ENCODE data around the gene CHRM1. TPM values are rescaled to one million over a fixed set of nuclear protein-coding genes. Genes with fewer than 3 reads are reported as not detected.

CHRM1 gene
- total and polyA plus RNA-seq, 2 of the 13 experiments (the other 11 are each of a cell fraction or from before 2014, with no cell fraction given), result not detected

DNA sequence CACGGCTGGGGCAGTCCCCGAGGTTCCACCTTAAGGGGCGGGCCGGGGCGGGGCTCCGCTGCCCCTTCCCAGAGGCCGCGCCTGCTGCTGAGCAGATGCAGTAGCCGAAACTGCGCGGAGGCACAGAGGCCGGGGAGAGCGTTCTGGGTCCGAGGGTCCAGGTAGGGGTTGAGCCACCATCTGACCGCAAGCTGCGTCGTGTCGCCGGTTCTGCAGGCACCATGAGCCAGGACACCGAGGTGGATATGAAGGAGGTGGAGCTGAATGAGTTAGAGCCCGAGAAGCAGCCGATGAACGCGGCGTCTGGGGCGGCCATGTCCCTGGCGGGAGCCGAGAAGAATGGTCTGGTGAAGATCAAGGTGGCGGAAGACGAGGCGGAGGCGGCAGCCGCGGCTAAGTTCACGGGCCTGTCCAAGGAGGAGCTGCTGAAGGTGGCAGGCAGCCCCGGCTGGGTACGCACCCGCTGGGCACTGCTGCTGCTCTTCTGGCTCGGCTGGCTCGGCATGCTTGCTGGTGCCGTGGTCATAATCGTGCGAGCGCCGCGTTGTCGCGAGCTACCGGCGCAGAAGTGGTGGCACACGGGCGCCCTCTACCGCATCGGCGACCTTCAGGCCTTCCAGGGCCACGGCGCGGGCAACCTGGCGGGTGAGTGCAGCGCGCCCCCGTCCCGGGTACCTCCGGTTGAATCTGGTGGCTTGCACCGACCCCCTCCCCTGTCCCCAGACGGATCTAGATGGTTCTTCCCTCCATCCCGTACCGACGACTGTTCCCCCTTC, 40.2 kb downstream of the CHRM1 start, which contains the start of gene SLC3A2 (continued):
- TF ChIP-seq, protein P1, sequence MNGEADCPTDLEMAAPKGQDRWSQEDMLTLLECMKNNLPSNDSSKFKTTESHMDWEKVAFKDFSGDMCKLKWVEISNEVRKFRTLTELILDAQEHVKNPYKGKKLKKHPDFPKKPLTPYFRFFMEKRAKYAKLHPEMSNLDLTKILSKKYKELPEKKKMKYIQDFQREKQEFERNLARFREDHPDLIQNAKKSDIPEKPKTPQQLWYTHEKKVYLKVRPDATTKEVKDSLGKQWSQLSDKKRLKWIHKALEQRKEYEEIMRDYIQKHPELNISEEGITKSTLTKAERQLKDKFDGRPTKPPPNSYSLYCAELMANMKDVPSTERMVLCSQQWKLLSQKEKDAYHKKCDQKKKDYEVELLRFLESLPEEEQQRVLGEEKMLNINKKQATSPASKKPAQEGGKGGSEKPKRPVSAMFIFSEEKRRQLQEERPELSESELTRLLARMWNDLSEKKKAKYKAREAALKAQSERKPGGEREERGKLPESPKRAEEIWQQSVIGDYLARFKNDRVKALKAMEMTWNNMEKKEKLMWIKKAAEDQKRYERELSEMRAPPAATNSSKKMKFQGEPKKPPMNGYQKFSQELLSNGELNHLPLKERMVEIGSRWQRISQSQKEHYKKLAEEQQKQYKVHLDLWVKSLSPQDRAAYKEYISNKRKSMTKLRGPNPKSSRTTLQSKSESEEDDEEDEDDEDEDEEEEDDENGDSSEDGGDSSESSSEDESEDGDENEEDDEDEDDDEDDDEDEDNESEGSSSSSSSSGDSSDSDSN (CRISPR knock-in tag; IDR thresholded peaks at IDR 0.05), result peak; percentile 91
- TF ChIP-seq LCORL (IDR thresholded peaks at IDR 0.05) (no peak), LCORL (CRISPR knock-in tag; IDR thresholded peaks at IDR 0.05) (peak; percentile 76), ZNF563 (CRISPR knock-in tag; IDR thresholded peaks at IDR 0.05) (peak; percentile 80), NFKBIZ (CRISPR knock-in tag; IDR thresholded peaks at IDR 0.05) (peak; percentile 42; the same call in 1 of the 2 replicates), ZNF720 (CRISPR knock-in tag; IDR thresholded peaks at IDR 0.05) (no peak), ZNF138 (CRISPR knock-in tag; IDR thresholded peaks at IDR 0.05; ENCODE audit: low read depth) (peak; percentile 50; the same call in 1 of the 2 replicates), ZBTB34 (CRISPR knock-in tag; IDR thresholded peaks at IDR 0.05) (peak; percentile 73), SMAD3 (CRISPR knock-in tag; IDR thresholded peaks at IDR 0.05) (peak; percentile 47; the same call in 1 of the 2 replicates), JUN (CRISPR knock-in tag; IDR thresholded peaks at IDR 0.05) (0 out of 2 replicates have a peak, but pooled peaks have one; percentile 22), RBAK (CRISPR knock-in tag; IDR thresholded peaks at IDR 0.05) (0 out of 2 replicates have a peak, but pooled peaks have one; percentile 58), GLI4 (CRISPR knock-in tag; IDR thresholded peaks at IDR 0.05; ENCODE audit: borderline replicate concordance) (peak; percentile 99; the same call in 1 of the 2 replicates), ZFX (CRISPR knock-in tag; IDR thresholded peaks at IDR 0.05; ENCODE audit: low read depth) (peak; percentile 70), ZNF430 (CRISPR knock-in tag; IDR thresholded peaks at IDR 0.05) (no peak), ZSCAN30 (CRISPR knock-in tag; IDR thresholded peaks at IDR 0.05) (peak; percentile 30; the same call in 1 of the 2 replicates), ZBTB7A (CRISPR knock-in tag; IDR thresholded peaks at IDR 0.05) (peak; percentile 42; the same call in 1 of the 2 replicates), ZNF441 (CRISPR knock-in tag; IDR thresholded peaks at IDR 0.05; ENCODE audit: borderline replicate concordance) (0 out of 2 replicates have a peak, but pooled peaks have one; percentile 20), ZFAT (CRISPR knock-in tag; conservative IDR thresholded peaks at IDR 0.05) (no peak; the same call in 1 of the 2 replicates), HOXA5 (CRISPR knock-in tag; IDR thresholded peaks at IDR 0.05) (0 out of 2 replicates have a peak, but pooled peaks have one; percentile 17), ZNF414 (CRISPR knock-in tag; IDR thresholded peaks at IDR 0.05) (peak; percentile 91), ZNF674 (CRISPR knock-in tag; IDR thresholded peaks at IDR 0.05; ENCODE audit: low read depth) (0 out of 2 replicates have a peak, but pooled peaks have one; percentile 68), HNRNPUL1 (IDR thresholded peaks at IDR 0.05; ENCODE audit: low read depth, low read length) (no peak), ZNF781 (CRISPR knock-in tag; IDR thresholded peaks at IDR 0.05; ENCODE audit: borderline replicate concordance, not compliant biosample characterization) (peak; percentile 85), RXRA (CRISPR knock-in tag; IDR thresholded peaks at IDR 0.05) (peak; percentile 55; the same call in 1 of the 2 replicates)

Data from HepG2 (cell line).